Amniotic epithelial cell (primary cell): ENCODE data around the gene ANKS1B.
"Not testable (repeated sequence)": the region's sequence is repeated elsewhere in the genome, so short reads cannot be mapped to it uniquely, and the experiment has no call there.

Source experiments
- DNase-seq: peaks from one replicate; pipeline ENCODE4 v3.0.0-alpha.2; 2010; ENCODE audit warnings: low read depth

ANKS1B gene

GRCh38 chr12:99267038-99267437 lies 717.7 kb downstream of the ANKS1B start:
- no peak for DNase-seq

DNA sequence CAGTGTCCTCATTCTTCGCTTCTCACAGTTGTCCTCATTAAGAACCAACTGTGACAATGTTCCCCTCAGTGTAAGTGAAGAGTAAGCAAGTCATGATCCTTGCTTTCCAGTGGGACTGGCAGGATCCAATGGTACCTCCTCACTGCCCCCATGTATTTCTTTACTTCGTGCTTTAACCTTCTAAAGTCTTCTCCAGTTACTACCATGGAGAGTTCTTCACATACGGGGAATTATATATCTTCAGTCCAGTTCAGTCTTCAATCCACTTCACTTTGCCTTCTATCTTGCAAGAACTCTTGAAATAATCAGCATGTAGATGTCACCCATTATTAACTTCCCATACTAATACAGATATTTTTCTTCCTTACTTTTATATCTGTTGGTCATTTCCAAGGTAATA lies 719.1 kb downstream of the ANKS1B start:
- DNase-seq, result no peak

GRCh38 chr12:99261256-99261655 lies 723.5 kb downstream of the ANKS1B start:
- DNase-seq, result no peak

DNA sequence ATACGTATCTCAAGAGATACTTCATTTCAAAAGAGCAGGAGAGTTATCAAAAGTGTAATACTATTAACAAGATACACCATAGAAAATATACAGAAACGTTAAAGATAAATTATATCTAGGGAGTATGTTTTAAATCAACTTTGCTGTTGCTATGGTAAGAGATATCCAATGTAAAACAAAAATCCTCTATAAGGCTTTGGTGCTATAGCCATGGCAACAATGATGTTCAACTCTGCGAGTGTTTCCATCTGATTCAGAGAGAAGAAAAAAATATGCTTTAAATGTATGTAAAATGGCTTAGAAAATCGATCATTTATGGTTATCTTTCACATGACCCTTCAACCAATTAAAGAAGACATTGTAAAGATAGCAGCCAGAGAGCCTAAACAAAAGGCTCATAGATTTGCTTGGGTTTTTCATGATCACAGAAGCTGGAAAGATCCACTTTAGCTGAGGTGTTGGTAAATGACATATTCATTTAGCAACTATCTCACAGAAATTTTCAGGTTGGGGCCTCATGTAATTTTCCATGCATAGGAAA lies 724.2 kb downstream of the ANKS1B start:
- DNase-seq, result no peak

GRCh38 chr12:99259040-99259934 lies 725.4 kb downstream of the ANKS1B start:
- no peak for DNase-seq

DNA sequence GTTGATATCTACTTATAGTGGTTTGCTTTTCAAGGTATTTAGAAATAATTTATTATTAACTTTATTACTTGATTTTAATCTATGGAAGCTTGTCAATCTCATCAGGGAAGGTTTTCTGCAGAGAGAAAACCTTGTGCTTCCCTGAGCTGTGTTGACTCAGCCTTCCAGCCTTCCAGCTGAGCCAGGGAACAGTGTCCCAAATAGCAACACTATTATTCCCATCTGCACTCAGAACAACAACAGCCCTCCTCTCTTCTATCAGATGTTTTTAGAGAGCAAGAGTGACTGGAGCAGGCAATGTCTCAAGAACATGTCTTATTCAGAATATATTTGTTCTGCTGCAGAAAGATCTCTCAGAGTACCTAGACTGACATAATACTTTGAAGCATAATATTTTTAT lies 727.1 kb downstream of the ANKS1B start:
- no peak for DNase-seq

DNA sequence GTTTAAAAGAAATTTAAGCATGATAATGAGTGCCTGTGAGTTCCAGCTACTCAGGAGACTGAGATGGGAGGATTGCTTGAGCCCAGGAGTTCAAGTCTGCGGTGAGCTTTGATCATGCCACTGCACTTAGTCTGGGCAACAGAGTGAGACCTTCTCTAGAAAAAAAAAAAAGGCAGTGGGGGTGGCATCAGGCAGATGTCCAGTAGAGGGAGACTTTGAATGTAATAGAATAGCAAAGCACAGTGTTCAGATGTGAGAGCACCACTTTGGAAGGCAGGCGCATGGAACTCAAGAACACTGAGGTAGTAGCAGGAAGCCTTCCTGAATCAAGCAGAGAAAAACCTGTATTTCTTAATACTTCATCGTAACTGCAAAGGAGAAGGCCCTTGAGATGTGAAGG lies 731.7 kb downstream of the ANKS1B start:
- no peak for DNase-seq

GRCh38 chr12:99250091-99250490 lies 734.6 kb downstream of the ANKS1B start:
- no peak for DNase-seq

DNA sequence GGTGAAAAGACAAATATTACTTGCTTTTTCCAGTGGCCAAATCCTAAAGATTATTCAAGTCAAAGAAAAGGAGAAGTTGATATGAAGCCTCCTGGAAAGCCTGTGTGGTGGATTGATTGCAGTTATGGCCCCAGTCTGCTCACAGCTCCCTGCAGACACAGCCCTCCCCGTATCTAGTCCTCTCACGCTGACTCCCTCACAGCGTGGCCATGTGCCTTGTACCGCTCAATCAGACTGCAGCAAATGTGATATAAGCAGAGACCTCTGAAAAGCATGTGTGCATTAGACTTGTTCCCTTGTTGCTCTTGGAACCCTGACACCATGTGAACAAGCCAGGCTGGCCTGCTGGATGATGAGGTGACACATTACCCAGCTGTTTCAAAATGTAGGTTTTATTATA lies 735.2 kb downstream of the ANKS1B start:
- no peak for DNase-seq

GRCh38 chr12:99237907-99238538 lies 746.7 kb downstream of the ANKS1B start:
- not testable (repeated sequence) for DNase-seq

- no peak for DNase-seq
Measured at GRCh38 chr12:99235381-99235780, 749.4 kb downstream of the ANKS1B start.

DNA sequence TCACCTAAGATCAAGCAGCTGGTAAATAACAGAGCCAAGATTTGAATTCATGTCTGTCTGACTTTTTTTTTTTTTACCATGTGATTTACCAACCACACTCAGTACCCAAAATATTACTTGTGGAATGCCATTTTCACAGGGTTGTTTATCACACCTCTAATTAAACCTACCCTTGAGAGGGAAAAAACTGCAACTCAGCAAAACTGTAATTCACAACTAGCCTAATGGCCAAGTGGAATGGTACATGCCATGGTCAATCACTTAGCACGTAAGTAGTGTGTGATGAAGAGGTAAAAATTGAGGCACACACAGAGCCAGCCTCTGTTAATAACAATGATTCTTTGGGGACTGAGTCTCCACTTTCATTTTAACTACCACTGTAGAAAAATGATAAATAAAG lies 750.0 kb downstream of the ANKS1B start:
- no peak for DNase-seq

- no peak for DNase-seq
Measured at GRCh38 chr12:99232324-99232723, 752.4 kb downstream of the ANKS1B start.

- no peak for DNase-seq
Measured at GRCh38 chr12:99231031-99231430, 753.7 kb downstream of the ANKS1B start.

DNA sequence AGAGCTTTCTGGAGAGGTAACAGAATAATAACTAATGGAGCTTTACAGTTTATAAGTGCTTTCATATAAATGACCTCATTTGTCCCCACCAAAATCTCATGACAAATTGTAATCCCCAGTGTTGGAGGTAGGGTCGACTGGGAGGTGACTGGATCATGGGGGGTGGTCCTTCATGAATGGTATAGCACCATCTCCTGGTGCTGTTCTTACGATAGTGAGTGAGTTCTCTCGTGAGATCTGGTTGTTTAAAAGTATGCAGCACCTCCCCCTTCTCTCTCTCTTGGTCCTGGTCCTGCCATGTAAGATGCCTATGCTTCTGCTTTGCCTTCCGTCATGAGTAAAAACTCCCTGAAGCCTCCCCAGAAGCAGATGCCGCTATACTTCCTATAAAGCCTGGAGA lies 760.5 kb downstream of the ANKS1B start:
- no peak for DNase-seq

- DNase-seq, result no peak
Measured at GRCh38 chr12:99223579-99223978, 761.2 kb downstream of the ANKS1B start.

DNA sequence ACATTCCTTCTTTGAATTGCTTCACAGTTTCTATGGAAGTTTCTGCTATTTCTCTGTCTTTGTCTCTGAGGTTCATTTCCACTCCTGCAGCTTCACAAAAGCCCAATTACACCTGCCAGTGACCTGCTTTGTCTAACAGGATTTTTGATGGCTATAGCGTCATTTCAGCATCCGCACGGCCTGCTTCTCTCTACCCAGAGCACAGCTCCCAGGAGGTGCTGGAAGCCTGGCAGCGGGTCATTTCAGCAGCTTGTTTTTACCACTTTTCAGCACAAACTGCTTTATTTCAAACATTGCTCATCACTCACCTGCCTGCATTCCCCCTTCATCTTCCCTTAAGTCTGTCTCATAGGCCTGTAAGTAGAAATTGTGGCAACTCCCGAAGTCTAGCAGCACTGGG lies 771.7 kb downstream of the ANKS1B start:
- DNase-seq, result no peak

GRCh38 chr12:99212275-99212674 lies 772.5 kb downstream of the ANKS1B start:
- no peak for DNase-seq

GRCh38 chr12:99205111-99205510 lies 779.6 kb downstream of the ANKS1B start:
- no peak for DNase-seq

GRCh38 chr12:99201906-99202645 lies 782.7 kb downstream of the ANKS1B start:
- no peak for DNase-seq

- no peak for DNase-seq
Measured at GRCh38 chr12:99200711-99201384, 783.9 kb downstream of the ANKS1B start.

DNA sequence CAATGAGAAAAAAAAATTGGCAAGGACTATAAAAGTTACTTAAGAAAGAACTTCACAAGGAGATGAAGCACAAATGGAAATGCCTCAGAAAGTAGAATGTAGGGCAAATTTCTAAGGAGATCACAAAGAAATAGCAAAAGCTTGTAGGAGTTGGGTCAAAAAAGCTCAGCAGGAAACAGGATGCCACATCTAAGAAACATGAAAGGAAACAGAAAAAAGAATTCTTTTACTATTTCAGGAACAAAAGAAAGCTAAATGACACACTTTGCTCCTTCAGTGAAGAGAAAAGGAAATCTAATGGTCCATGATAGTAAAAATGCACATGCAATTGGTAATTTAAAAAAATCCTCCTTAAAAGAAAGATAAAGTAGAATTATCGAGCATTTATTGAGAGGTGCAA lies 789.3 kb downstream of the ANKS1B start:
- no peak for DNase-seq
